HepG2 (cell line): ENCODE results near the gene CISH. TPM values are rescaled to one million over a fixed set of nuclear protein-coding genes. Genes with fewer than 3 reads are reported as not detected.

Experiments
- ATAC-seq: fragments of 200-7000 bp; cut with Tn5 transposase; 3 replicates; pipeline ENCODE4 v1.9.1; 2020; ENCODE audit warnings: mild to moderate bottlenecking, moderate library complexity
- BruUV-seq: library from RNA; stranded (reverse); fragments of 400-500 nt; replicated peaks from 2 replicates; lab custom pipeline; 2021; lab: Mats Ljungman, UMichigan
- CTCF ChIA-PET: fragments of 300-600 bp; formaldehyde crosslinking; extraction: SDS; loops from one replicate; lab custom pipeline; 2021; ENCODE audit warnings: low total read pairs, inconsistent platforms, low intra/inter-chr PET ratio; lab: Yijun Ruan, JAX
- POLR2A ChIA-PET: fragments of 350-600 bp; sonication (Branson Sonifier 250); formaldehyde crosslinking; loops from one replicate; lab custom pipeline; 2020; ENCODE audit warnings: antibody characterized with exemption, inconsistent platforms; lab: Yijun Ruan, JAX
- DNase-seq: peaks from one replicate; pipeline ENCODE4 v3.0.0-alpha.2; 2015; ENCODE audit warnings: low spot score
- FAIRE-seq: peaks from 3 replicates; lab custom pipeline; 2011; peaks lifted over from hg19 to GRCh38; lab: Jason Lieb, UNC
- H2AFZ ChIP-seq: one replicate; pipeline ENCODE4 v1.6.1; 2011; ENCODE audit warnings: low read length, inconsistent platforms
- H3K27ac ChIP-seq: fragments of 300-600 bp; 3 replicates; pipeline ENCODE4 v1.8.0; 2011; ENCODE audit warnings: mixed run types, mild to moderate bottlenecking, mixed read lengths, low read length, inconsistent platforms; ENCODE audit not compliant: insufficient read depth; ENCODE audit errors: extremely low read length
- H3K27me3 ChIP-seq, 2 experiments: fragments of 200-600 bp in 1 of 2; 2 replicates in 1 of 2; 3 replicates in 1 of 2; pipeline versions ENCODE4 v1.6.0 to v1.8.0; 2011; ENCODE audit warnings: low read length in 2 of 2, mild to moderate bottlenecking in 2 of 2, moderate library complexity in 2 of 2, inconsistent platforms in 1 of 2; ENCODE audit not compliant: insufficient read depth in 2 of 2, control insufficient read depth in 1 of 2
- H3K36me3 ChIP-seq, 2 experiments: fragments of 200-600 bp in 1 of 2; replicated peaks in 1 of 2; 2 replicates in 1 of 2; 3 replicates in 1 of 2; pipeline versions ENCODE4 v1.5.1 to v1.8.0; 2011; ENCODE audit warnings: low read length in 2 of 2, inconsistent platforms in 1 of 2; ENCODE audit not compliant: insufficient read depth in 2 of 2, control insufficient read depth in 1 of 2
- H3K4me1 ChIP-seq: 2 replicates; pipeline ENCODE4 v1.5.1; 2012; ENCODE audit warnings: low read length, inconsistent platforms; ENCODE audit not compliant: insufficient read depth
- H3K4me2 ChIP-seq: 2 replicates; pipeline ENCODE4 v1.6.0; 2011; ENCODE audit warnings: low read depth, low read length, inconsistent platforms
- H3K4me3 ChIP-seq, 3 experiments: fragments of 200-600 bp in 1 of 3; sonication (generic), shearing (Covaris generic) in 1 of 3; replicated peaks in 1 of 3; 2 replicates each; pipeline ENCODE4 v1.5.1; 2011 to 2016; ENCODE audit warnings: low read length in 3 of 3, inconsistent platforms in 2 of 3, low read depth in 2 of 3, mild to moderate bottlenecking in 2 of 3, control low read depth in 1 of 3, mixed read lengths in 1 of 3; ENCODE audit not compliant: insufficient read depth in 1 of 3
- H3K79me2 ChIP-seq: one replicate; pipeline ENCODE4 v1.6.1; 2011; ENCODE audit warnings: low read length, inconsistent platforms; ENCODE audit not compliant: insufficient read depth
- H3K9ac ChIP-seq: 2 replicates; pipeline ENCODE4 v1.6.0; 2011; ENCODE audit warnings: mild to moderate bottlenecking, low read depth, low read length, inconsistent platforms; ENCODE audit not compliant: insufficient read depth
- H3K9me3 ChIP-seq: 2 replicates; pipeline ENCODE4 v1.5.1; 2012; ENCODE audit warnings: mild to moderate bottlenecking, low read length
- H4K20me1 ChIP-seq: 2 replicates; pipeline ENCODE4 v1.6.0; 2011; ENCODE audit warnings: inconsistent platforms, mild to moderate bottlenecking, low read length, moderate library complexity; ENCODE audit not compliant: insufficient read depth
- DNMT3B ChIP-seq: conservative IDR thresholded peaks from 2 replicates; pipeline ENCODE4 v1.6.1; 2016; ENCODE audit warnings: missing biosample characterization, control low read depth
- MLLT10 ChIP-seq: sonication (generic); formaldehyde crosslinking; IDR thresholded peaks from 2 replicates; pipeline ENCODE4 v1.4.0; 2020; ENCODE audit warnings: missing genetic modification reagents
- SP4 ChIP-seq: sonication (generic); formaldehyde crosslinking; IDR thresholded peaks from 2 replicates; pipeline ENCODE4 v1.8.1; 2023; ENCODE audit warnings: mild to moderate bottlenecking, missing genetic modification reagents
- ZBTB21 ChIP-seq: sonication (generic); formaldehyde crosslinking; IDR thresholded peaks from 2 replicates; pipeline ENCODE4 v1.4.0; 2020; ENCODE audit warnings: missing genetic modification reagents
- ZNF234 ChIP-seq: sonication (generic); formaldehyde crosslinking; conservative IDR thresholded peaks from 2 replicates; pipeline ENCODE4 v1.5.1; 2020; ENCODE audit warnings: mild to moderate bottlenecking, missing genetic modification reagents
- ZNF598 ChIP-seq: sonication (generic); formaldehyde crosslinking; IDR thresholded peaks from 2 replicates; pipeline ENCODE4 v1.5.1; 2020; ENCODE audit warnings: mild to moderate bottlenecking, missing genetic modification reagents, borderline replicate concordance
- ZNF781 ChIP-seq: sonication (generic); formaldehyde crosslinking; IDR thresholded peaks from 2 replicates; pipeline ENCODE4 v1.5.1; 2020; ENCODE audit warnings: borderline replicate concordance, mild to moderate bottlenecking, missing genetic modification reagents; ENCODE audit errors: not compliant biosample characterization
- WGBS: methylation state at CpG from one replicate; pipeline ENCODE4 v1.1.6; 2017; ENCODE audit warnings: low lambda C conversion rate; 5-methylcytosine and 5-hydroxymethylcytosine counted together
- in situ Hi-C: cut with HindIII; loops from 2 replicates; pipeline ENCODE4 v1.10.0; 2017; ENCODE audit warnings: low pct_unique_long_range_greater_than_20kb; ENCODE audit not compliant: extremely low pct_ligation_motif_present
- intact Hi-C: fragments of 100-400 bp; cut with micrococcal nuclease; formaldehyde crosslinking; loops from one replicate; pipeline ENCODE4 v1.10.0; 2022; ENCODE audit not compliant: unreplicated experiment
- polyA plus RNA-seq, 8 experiments: library from polyadenylated mRNA; depleted of rRNA in 3 of 8; stranded (reverse) in 7 of 8; unstranded in 1 of 8; fragments of >200 nt; fragmentation: Illumina TruSeq in 4 of 8; extraction: Trizol in 4 of 8; gene quantifications; 2 replicates each; pipeline versions ENCODE4 v1.2.1 to v1.2.3, GENCODE V29; 2011 to 2016; ENCODE audit warnings: low read depth in 4 of 8, missing spikeins in 1 of 8, mixed read lengths in 1 of 8; ENCODE audit not compliant: insufficient read depth in 1 of 8
- total RNA-seq, 5 experiments: library from RNA; depleted of rRNA; stranded (reverse); fragments of >200 nt; fragmentation: Illumina TruSeq; extraction: Trizol; gene quantifications; 2 replicates each; pipeline ENCODE4 v1.2.3, GENCODE V29; 2016; ENCODE audit warnings: low read depth in 1 of 5
- TF ChIP-seq, protein P1 (sequence below): IDR thresholded peaks from 2 replicates; pipeline ENCODE4 v1.6.1; 2016; ENCODE audit warnings: mild to moderate bottlenecking, missing biosample characterization, missing genetic modification reagents
- TF ChIP-seq, protein P2 (sequence below), 2 experiments: sonication (generic) in 1 of 2; formaldehyde crosslinking in 1 of 2; IDR thresholded peaks; 2 replicates each; pipeline versions ENCODE4 v1.4.0 to v1.6.1; 2018 to 2020; ENCODE audit warnings: missing genetic modification reagents in 2 of 2, borderline replicate concordance in 1 of 2, low read depth in 1 of 2, mild to moderate bottlenecking in 1 of 2, missing biosample characterization in 1 of 2
- TF ChIP-seq, protein P3 (sequence below): IDR thresholded peaks from 2 replicates; pipeline ENCODE4 v1.6.1; 2012; ENCODE audit warnings: low read length, improper control_type of control experiment

CISH gene
- total and polyA plus RNA-seq, 2 of the 13 experiments (the other 11 are each of a cell fraction or from before 2014, with no cell fraction given), result 0.91 to 1.5 TPM

DNA sequence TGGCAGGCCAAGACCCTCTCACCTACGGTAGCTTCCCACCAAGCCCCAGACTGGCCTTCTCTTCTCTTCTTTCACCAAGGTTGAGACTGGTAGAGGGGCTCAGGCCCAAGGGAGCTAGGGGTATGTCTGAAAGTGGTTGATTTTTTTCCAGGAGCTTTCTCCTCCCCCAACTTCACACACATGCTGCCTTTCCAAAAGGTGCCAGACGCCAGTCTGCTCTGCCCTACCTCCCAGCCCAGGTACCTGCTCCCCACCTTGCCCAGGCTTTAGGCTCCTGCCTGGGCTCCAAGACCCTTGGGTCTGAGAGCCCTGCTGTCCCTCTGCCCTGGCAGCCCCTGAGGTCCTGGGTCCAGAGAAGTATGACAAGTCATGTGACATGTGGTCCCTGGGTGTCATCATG lies 33.8 kb upstream of the CISH start (continued):
- TF ChIP-seq, protein P1, sequence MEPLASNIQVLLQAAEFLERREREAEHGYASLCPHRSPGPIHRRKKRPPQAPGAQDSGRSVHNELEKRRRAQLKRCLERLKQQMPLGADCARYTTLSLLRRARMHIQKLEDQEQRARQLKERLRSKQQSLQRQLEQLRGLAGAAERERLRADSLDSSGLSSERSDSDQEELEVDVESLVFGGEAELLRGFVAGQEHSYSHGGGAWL (CRISPR knock-in tag), result no peak
- TF ChIP-seq DNMT3B (CRISPR knock-in tag) (no peak), ZNF781 (CRISPR knock-in tag) (no peak)

DNA sequence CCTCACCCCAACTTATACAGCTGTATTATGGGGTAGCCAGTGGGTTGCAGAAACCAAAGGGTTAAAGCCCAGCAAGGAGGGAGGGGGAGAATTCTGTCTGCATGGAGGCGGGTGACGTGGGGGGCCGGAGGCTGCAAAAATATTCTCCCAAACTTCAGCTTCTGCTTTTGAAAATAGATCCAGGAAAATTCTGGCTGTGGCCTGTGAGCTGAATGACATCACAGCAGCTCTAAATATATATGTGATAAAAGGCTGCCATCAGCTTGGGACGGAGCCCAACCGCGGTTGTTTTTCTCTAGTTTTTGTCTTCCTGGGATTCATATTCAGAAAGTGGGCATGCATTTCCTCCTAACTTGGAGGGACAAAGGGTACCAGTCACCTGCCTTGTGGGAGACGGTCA lies 33.0 kb upstream of the CISH start:
- H3K27ac ChIP-seq, result no peak overlapping the region
- no peaks in the 10 kb centered on the region for H3K4me1 ChIP-seq
- peaks cover 13 to 51% of the 10 kb centered on the region in 2 experiments for H3K36me3 ChIP-seq
- intact Hi-C loops, result no loop called here
- ChIA-PET CTCF (no interaction called here), POLR2A (no interaction called here)
- H3K9me3 ChIP-seq, result no peaks in the 10 kb centered on the region
- no peak overlapping the region for H3K4me2 ChIP-seq
- 95% methylated on average over 7 of the region's 7 CpGs for WGBS
- H2AFZ ChIP-seq, result no peak overlapping the region
- H4K20me1 ChIP-seq, result no peaks in the 10 kb centered on the region
- H3K79me2 ChIP-seq, result no peaks in the 10 kb centered on the region
- FAIRE-seq, result no peak
- no peak overlapping the region for H3K4me3 ChIP-seq
- DNase-seq, result no peak
- H3K9ac ChIP-seq, result no peak overlapping the region
- TF ChIP-seq MLLT10, result no peak
- no peak for TF ChIP-seq ZNF598
- TF ChIP-seq, protein P2, sequence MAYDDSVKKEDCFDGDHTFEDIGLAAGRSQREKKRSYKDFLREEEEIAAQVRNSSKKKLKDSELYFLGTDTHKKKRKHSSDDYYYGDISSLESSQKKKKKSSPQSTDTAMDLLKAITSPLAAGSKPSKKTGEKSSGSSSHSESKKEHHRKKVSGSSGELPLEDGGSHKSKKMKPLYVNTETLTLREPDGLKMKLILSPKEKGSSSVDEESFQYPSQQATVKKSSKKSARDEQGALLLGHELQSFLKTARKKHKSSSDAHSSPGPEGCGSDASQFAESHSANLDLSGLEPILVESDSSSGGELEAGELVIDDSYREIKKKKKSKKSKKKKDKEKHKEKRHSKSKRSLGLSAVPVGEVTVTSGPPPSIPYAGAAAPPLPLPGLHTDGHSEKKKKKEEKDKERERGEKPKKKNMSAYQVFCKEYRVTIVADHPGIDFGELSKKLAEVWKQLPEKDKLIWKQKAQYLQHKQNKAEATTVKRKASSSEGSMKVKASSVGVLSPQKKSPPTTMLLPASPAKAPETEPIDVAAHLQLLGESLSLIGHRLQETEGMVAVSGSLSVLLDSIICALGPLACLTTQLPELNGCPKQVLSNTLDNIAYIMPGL (CRISPR knock-in tag; IDR thresholded peaks at IDR 0.05; ENCODE audit: borderline replicate concordance in 1 of 2, low read depth in 1 of 2), result no peak
- TF ChIP-seq SP4 (CRISPR knock-in tag), result no peak
- TF ChIP-seq, protein P3, sequence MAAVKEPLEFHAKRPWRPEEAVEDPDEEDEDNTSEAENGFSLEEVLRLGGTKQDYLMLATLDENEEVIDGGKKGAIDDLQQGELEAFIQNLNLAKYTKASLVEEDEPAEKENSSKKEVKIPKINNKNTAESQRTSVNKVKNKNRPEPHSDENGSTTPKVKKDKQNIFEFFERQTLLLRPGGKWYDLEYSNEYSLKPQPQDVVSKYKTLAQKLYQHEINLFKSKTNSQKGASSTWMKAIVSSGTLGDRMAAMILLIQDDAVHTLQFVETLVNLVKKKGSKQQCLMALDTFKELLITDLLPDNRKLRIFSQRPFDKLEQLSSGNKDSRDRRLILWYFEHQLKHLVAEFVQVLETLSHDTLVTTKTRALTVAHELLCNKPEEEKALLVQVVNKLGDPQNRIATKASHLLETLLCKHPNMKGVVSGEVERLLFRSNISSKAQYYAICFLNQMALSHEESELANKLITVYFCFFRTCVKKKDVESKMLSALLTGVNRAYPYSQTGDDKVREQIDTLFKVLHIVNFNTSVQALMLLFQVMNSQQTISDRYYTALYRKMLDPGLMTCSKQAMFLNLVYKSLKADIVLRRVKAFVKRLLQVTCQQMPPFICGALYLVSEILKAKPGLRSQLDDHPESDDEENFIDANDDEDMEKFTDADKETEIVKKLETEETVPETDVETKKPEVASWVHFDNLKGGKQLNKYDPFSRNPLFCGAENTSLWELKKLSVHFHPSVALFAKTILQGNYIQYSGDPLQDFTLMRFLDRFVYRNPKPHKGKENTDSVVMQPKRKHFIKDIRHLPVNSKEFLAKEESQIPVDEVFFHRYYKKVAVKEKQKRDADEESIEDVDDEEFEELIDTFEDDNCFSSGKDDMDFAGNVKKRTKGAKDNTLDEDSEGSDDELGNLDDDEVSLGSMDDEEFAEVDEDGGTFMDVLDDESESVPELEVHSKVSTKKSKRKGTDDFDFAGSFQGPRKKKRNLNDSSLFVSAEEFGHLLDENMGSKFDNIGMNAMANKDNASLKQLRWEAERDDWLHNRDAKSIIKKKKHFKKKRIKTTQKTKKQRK, result no peak
- no peak for TF ChIP-seq ZNF234 (CRISPR knock-in tag)
- no peak for TF ChIP-seq ZBTB21 (CRISPR knock-in tag)
- TF ChIP-seq, all 625 proteins: peak for 0
- no TSS peak for BruUV-seq
- in situ Hi-C loops, result no loop called here
- no peak for ATAC-seq
- no peaks in the 10 kb centered on the region for H3K27me3 ChIP-seq
